ENCODE data around the gene GZMM. TPM values are rescaled to one million over a fixed set of nuclear protein-coding genes. Genes with fewer than 3 reads are reported as not detected.

The GZMM gene
- total RNA-seq, 1 experiment from 2014 or later, result 0.59 TPM

- no TSS peak for BruUV-seq (replicated peaks)
- Histone ChIP-seq H3K27ac (ENCODE audit: low read depth, low read length) (no peak overlapping the region), H2AFZ (ENCODE audit: low read depth, low read length, poor library complexity, severe bottlenecking) (no peak overlapping the region), H4K20me1 (ENCODE audit: insufficient read depth) (peaks cover 2% of the 10 kb centered on the region; the same call in 1 of the 2 replicates), H3K79me2 (ENCODE audit: insufficient read depth, low read length) (peaks cover 32% of the 10 kb centered on the region), H3K9me2 (ENCODE audit: insufficient read depth) (no peaks in the 10 kb centered on the region), H3K4me1 (ENCODE audit: control insufficient read depth in 1 of 2, insufficient read depth in 2 of 2, low read length in 2 of 2) (peaks cover 11 to 16% of the 10 kb centered on the region in 2 experiments), H3K4me3 (replicated peaks in 1 of 2; ENCODE audit: low read depth in 1 of 2, low read length in 2 of 2) (no peak overlapping the region), H3K36me3 (ENCODE audit: control insufficient read depth in 1 of 2, insufficient read depth in 2 of 2, low read length in 2 of 2) (peaks cover 26 to 27% of the 10 kb centered on the region in 2 experiments; a peak in 3 of 4 replicates), H3K9ac (ENCODE audit: low read length) (no peak overlapping the region), H3K27me3 (ENCODE audit: insufficient read depth, low read length) (no peaks in the 10 kb centered on the region), H3K4me2 (ENCODE audit: low read length) (no peak overlapping the region), H3K9me3 (ENCODE audit: control insufficient read depth in 1 of 2, insufficient read depth in 1 of 2, low read depth in 1 of 2, low read length in 2 of 2) (no peaks in the 10 kb centered on the region)
- ChIA-PET RAD21 (ENCODE audit: low non-redundant PET in 1 of 2, low total read pairs in 2 of 2, uncharacterized antibody in 2 of 2, unreplicated experiment in 2 of 2) (no interaction called here), POLR2A (no interaction called here), CTCF (no interaction called here)
- intact Hi-C loops (cut with micrococcal nuclease), result no loop called here
- TF ChIP-seq SIN3A (IDR thresholded peaks at IDR 0.05; ENCODE audit: low read depth), result no peak
- TF ChIP-seq EGR1 (IDR thresholded peaks at IDR 0.05; ENCODE audit: low read depth), result no peak
- TF ChIP-seq, protein P1, sequence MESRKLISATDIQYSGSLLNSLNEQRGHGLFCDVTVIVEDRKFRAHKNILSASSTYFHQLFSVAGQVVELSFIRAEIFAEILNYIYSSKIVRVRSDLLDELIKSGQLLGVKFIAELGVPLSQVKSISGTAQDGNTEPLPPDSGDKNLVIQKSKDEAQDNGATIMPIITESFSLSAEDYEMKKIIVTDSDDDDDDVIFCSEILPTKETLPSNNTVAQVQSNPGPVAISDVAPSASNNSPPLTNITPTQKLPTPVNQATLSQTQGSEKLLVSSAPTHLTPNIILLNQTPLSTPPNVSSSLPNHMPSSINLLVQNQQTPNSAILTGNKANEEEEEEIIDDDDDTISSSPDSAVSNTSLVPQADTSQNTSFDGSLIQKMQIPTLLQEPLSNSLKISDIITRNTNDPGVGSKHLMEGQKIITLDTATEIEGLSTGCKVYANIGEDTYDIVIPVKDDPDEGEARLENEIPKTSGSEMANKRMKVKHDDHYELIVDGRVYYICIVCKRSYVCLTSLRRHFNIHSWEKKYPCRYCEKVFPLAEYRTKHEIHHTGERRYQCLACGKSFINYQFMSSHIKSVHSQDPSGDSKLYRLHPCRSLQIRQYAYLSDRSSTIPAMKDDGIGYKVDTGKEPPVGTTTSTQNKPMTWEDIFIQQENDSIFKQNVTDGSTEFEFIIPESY (IDR thresholded peaks at IDR 0.05; ENCODE audit: extremely low read depth, insufficient replicate concordance, low read length), result no peak
- no peak for TF ChIP-seq ELF1 (IDR thresholded peaks at IDR 0.05; ENCODE audit: borderline replicate concordance, low read depth)
- no peak for TF ChIP-seq SRF (IDR thresholded peaks at IDR 0.05; ENCODE audit: low read depth)
- no peak for TF ChIP-seq YY1 (IDR thresholded peaks at IDR 0.05; ENCODE audit: extremely low read depth, insufficient replicate concordance, low read depth, low read length)
- no peak for TF ChIP-seq RAD21 (IDR thresholded peaks at IDR 0.05; ENCODE audit: low read depth)
- no peak for TF ChIP-seq SP1 (IDR thresholded peaks at IDR 0.05; ENCODE audit: low read depth)
- no peak for TF ChIP-seq POLR2AphosphoS5 (IDR thresholded peaks at IDR 0.05; ENCODE audit: low read depth, low read length)
- no peak for TF ChIP-seq ATF3 (IDR thresholded peaks at IDR 0.05)
- no peak for TF ChIP-seq TCF7L2 (IDR thresholded peaks at IDR 0.05; ENCODE audit: borderline replicate concordance, extremely low read depth, insufficient read depth, insufficient read length)
- TF ChIP-seq, protein P2, sequence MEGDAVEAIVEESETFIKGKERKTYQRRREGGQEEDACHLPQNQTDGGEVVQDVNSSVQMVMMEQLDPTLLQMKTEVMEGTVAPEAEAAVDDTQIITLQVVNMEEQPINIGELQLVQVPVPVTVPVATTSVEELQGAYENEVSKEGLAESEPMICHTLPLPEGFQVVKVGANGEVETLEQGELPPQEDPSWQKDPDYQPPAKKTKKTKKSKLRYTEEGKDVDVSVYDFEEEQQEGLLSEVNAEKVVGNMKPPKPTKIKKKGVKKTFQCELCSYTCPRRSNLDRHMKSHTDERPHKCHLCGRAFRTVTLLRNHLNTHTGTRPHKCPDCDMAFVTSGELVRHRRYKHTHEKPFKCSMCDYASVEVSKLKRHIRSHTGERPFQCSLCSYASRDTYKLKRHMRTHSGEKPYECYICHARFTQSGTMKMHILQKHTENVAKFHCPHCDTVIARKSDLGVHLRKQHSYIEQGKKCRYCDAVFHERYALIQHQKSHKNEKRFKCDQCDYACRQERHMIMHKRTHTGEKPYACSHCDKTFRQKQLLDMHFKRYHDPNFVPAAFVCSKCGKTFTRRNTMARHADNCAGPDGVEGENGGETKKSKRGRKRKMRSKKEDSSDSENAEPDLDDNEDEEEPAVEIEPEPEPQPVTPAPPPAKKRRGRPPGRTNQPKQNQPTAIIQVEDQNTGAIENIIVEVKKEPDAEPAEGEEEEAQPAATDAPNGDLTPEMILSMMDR (IDR thresholded peaks at IDR 0.05 in 2 of 3, conservative IDR thresholded peaks at IDR 0.05 in 1 of 3; ENCODE audit: borderline replicate concordance in 1 of 3, insufficient read depth in 1 of 3, low read depth in 2 of 3, low read length in 2 of 3), result no peak
- TF ChIP-seq, protein P3, sequence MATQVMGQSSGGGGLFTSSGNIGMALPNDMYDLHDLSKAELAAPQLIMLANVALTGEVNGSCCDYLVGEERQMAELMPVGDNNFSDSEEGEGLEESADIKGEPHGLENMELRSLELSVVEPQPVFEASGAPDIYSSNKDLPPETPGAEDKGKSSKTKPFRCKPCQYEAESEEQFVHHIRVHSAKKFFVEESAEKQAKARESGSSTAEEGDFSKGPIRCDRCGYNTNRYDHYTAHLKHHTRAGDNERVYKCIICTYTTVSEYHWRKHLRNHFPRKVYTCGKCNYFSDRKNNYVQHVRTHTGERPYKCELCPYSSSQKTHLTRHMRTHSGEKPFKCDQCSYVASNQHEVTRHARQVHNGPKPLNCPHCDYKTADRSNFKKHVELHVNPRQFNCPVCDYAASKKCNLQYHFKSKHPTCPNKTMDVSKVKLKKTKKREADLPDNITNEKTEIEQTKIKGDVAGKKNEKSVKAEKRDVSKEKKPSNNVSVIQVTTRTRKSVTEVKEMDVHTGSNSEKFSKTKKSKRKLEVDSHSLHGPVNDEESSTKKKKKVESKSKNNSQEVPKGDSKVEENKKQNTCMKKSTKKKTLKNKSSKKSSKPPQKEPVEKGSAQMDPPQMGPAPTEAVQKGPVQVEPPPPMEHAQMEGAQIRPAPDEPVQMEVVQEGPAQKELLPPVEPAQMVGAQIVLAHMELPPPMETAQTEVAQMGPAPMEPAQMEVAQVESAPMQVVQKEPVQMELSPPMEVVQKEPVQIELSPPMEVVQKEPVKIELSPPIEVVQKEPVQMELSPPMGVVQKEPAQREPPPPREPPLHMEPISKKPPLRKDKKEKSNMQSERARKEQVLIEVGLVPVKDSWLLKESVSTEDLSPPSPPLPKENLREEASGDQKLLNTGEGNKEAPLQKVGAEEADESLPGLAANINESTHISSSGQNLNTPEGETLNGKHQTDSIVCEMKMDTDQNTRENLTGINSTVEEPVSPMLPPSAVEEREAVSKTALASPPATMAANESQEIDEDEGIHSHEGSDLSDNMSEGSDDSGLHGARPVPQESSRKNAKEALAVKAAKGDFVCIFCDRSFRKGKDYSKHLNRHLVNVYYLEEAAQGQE (IDR thresholded peaks at IDR 0.05; ENCODE audit: low read depth), result no peak
- TF ChIP-seq CEBPB (IDR thresholded peaks at IDR 0.05; ENCODE audit: low read depth), result no peak
- TF ChIP-seq, protein P4, sequence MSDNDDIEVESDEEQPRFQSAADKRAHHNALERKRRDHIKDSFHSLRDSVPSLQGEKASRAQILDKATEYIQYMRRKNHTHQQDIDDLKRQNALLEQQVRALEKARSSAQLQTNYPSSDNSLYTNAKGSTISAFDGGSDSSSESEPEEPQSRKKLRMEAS (IDR thresholded peaks at IDR 0.05), result no peak
- TF ChIP-seq FOSL1 (IDR thresholded peaks at IDR 0.05; ENCODE audit: low read depth), result no peak
- no peak for TF ChIP-seq EZH2 (IDR thresholded peaks at IDR 0.05)
- TF ChIP-seq POLR2A (IDR thresholded peaks at IDR 0.05; ENCODE audit: borderline replicate concordance, extremely low read depth, insufficient read depth, insufficient read length), result no peak
- DNase-seq (ENCODE audit: low read depth, low spot score) (no peak), ATAC-seq (no peak)
Measured at GRCh38 chr19:538641-539428, 5.0 kb upstream of the GZMM start.

All from HCT116 (cell line).